HG03280 (cell line): Measurements from ENCODE around the gene NAALADL2.
"Not testable (repeated sequence)": the region's sequence is repeated elsewhere in the genome, so short reads cannot be mapped to it uniquely, and the experiment has no call there.

Source experiments
- ATAC-seq: cut with Tn5 transposase; IDR thresholded peaks from one replicate; pipeline ENCODE4 v1.9.1; 2021; ENCODE audit warnings: mild to moderate bottlenecking, moderate library complexity; ENCODE audit not compliant: unreplicated experiment

Gene NAALADL2

GRCh38 chr3:175121225-175121624 is 262.1 kb downstream of the NAALADL2 start:
- no peak for ATAC-seq

GRCh38 chr3:175127075-175127662 is 268.0 kb downstream of the NAALADL2 start:
- no peak for ATAC-seq

- no peak for ATAC-seq
Observed at GRCh38 chr3:175129126-175129525, 270.0 kb downstream of the NAALADL2 start.

- ATAC-seq = no peak
Observed at GRCh38 chr3:175129571-175129970, 270.4 kb downstream of the NAALADL2 start.

GRCh38 chr3:175131866-175132265 is 272.7 kb downstream of the NAALADL2 start:
- not testable (repeated sequence) for ATAC-seq

GRCh38 chr3:175132706-175133105 is 273.6 kb downstream of the NAALADL2 start:
- ATAC-seq = not testable (repeated sequence)

GRCh38 chr3:175144368-175144767 is 285.2 kb downstream of the NAALADL2 start:
- no peak for ATAC-seq

- no peak for ATAC-seq
Observed at GRCh38 chr3:175146258-175146657, 287.1 kb downstream of the NAALADL2 start.

- ATAC-seq = peak; percentile 71
Observed at GRCh38 chr3:175149675-175150074, 290.5 kb downstream of the NAALADL2 start.

- no peak for ATAC-seq
Observed at GRCh38 chr3:175150812-175151401, 291.8 kb downstream of the NAALADL2 start.

GRCh38 chr3:175153595-175153994 is 294.5 kb downstream of the NAALADL2 start:
- ATAC-seq = no peak

GRCh38 chr3:175155172-175155571 is 296.0 kb downstream of the NAALADL2 start:
- ATAC-seq = no peak

GRCh38 chr3:175159202-175159601 is 300.1 kb downstream of the NAALADL2 start:
- no peak for ATAC-seq

- no peak for ATAC-seq
Observed at GRCh38 chr3:175161291-175161690, 302.2 kb downstream of the NAALADL2 start.

- no peak for ATAC-seq
Observed at GRCh38 chr3:175163686-175164085, 304.6 kb downstream of the NAALADL2 start.

GRCh38 chr3:175173117-175173516 is 314.0 kb downstream of the NAALADL2 start:
- ATAC-seq = not testable (repeated sequence)

- no peak for ATAC-seq
Observed at GRCh38 chr3:175176556-175176955, 317.4 kb downstream of the NAALADL2 start.

- no peak for ATAC-seq
Observed at GRCh38 chr3:175179055-175179454, 319.9 kb downstream of the NAALADL2 start.

- ATAC-seq = no peak
Observed at GRCh38 chr3:175184392-175184791, 325.3 kb downstream of the NAALADL2 start.

- ATAC-seq = no peak
Observed at GRCh38 chr3:175185903-175186302, 326.8 kb downstream of the NAALADL2 start.

GRCh38 chr3:175186511-175186910 is 327.4 kb downstream of the NAALADL2 start:
- ATAC-seq = no peak

GRCh38 chr3:175187586-175187985 is 328.5 kb downstream of the NAALADL2 start:
- no peak for ATAC-seq

GRCh38 chr3:175192536-175192935 is 333.4 kb downstream of the NAALADL2 start:
- ATAC-seq = no peak
